Measurements from ENCODE around the gene LMBRD1. TPM values are rescaled to one million over a fixed set of nuclear protein-coding genes. Genes with fewer than 3 reads are reported as not detected.
"Not testable (repeated sequence)": the region's sequence is repeated elsewhere in the genome, so short reads cannot be mapped to it uniquely, and the experiment has no call there.

Gene LMBRD1
- total and polyA plus RNA-seq, 2 experiments from 2014 or later = 14.4 to 24.4 TPM

GRCh38 chr6:69789578-69789977 lies 7.2 kb downstream of the LMBRD1 start:
- H3K36me3 ChIP-seq = peaks cover 11% of the 10 kb centered on the region
- no peaks in the 10 kb centered on the region for H3K9me3 ChIP-seq (ENCODE audit: low read depth)
- DNase-seq (ENCODE audit: low read depth in 1 of 2, low spot score in 1 of 2) = no peak
- H3K4me3 ChIP-seq = no peak overlapping the region
- H3K27me3 ChIP-seq = no peaks in the 10 kb centered on the region
- H3K4me1 ChIP-seq (ENCODE audit: low read depth) = peaks cover 3% of the 10 kb centered on the region
- TF ChIP-seq, protein P1, sequence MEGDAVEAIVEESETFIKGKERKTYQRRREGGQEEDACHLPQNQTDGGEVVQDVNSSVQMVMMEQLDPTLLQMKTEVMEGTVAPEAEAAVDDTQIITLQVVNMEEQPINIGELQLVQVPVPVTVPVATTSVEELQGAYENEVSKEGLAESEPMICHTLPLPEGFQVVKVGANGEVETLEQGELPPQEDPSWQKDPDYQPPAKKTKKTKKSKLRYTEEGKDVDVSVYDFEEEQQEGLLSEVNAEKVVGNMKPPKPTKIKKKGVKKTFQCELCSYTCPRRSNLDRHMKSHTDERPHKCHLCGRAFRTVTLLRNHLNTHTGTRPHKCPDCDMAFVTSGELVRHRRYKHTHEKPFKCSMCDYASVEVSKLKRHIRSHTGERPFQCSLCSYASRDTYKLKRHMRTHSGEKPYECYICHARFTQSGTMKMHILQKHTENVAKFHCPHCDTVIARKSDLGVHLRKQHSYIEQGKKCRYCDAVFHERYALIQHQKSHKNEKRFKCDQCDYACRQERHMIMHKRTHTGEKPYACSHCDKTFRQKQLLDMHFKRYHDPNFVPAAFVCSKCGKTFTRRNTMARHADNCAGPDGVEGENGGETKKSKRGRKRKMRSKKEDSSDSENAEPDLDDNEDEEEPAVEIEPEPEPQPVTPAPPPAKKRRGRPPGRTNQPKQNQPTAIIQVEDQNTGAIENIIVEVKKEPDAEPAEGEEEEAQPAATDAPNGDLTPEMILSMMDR (IDR thresholded peaks at IDR 0.05; ENCODE audit: low read depth, low read length) = no peak
- H3K27ac ChIP-seq = no peak overlapping the region

- H3K9me3 ChIP-seq (ENCODE audit: low read depth); H3K4me1 ChIP-seq (ENCODE audit: low read depth); H3K4me3 ChIP-seq; H3K27ac ChIP-seq; DNase-seq (ENCODE audit: low read depth in 1 of 2, low spot score in 1 of 2); H3K27me3 ChIP-seq: not testable (repeated sequence)
- peaks cover 11% of the 10 kb centered on the region for H3K36me3 ChIP-seq
Observed at GRCh38 chr6:69787436-69787835, 9.4 kb downstream of the LMBRD1 start.

GRCh38 chr6:69785697-69786096 lies 11.1 kb downstream of the LMBRD1 start:
- Histone ChIP-seq H3K4me1 (ENCODE audit: low read depth) (peaks cover 3% of the 10 kb centered on the region), H3K27me3 (no peaks in the 10 kb centered on the region), H3K4me3 (no peak overlapping the region), H3K27ac (no peak overlapping the region), H3K36me3 (peaks cover 11% of the 10 kb centered on the region), H3K9me3 (ENCODE audit: low read depth) (no peaks in the 10 kb centered on the region)
- no peak for DNase-seq (ENCODE audit: low read depth in 1 of 2, low spot score in 1 of 2)
- TF ChIP-seq, protein P1 (IDR thresholded peaks at IDR 0.05; ENCODE audit: low read depth, low read length) = no peak

GRCh38 chr6:69784595-69785377 lies 12.0 kb downstream of the LMBRD1 start:
- Histone ChIP-seq H3K4me3 (no peak overlapping the region), H3K36me3 (peaks cover 8% of the 10 kb centered on the region), H3K9me3 (ENCODE audit: low read depth) (no peaks in the 10 kb centered on the region), H3K27me3 (no peaks in the 10 kb centered on the region), H3K4me1 (ENCODE audit: low read depth) (peaks cover 3% of the 10 kb centered on the region), H3K27ac (no peak overlapping the region)
- DNase-seq (ENCODE audit: low read depth in 1 of 2, low spot score in 1 of 2) = no peak
- TF ChIP-seq, protein P1 (IDR thresholded peaks at IDR 0.05; ENCODE audit: low read depth, low read length) = no peak

DNA sequence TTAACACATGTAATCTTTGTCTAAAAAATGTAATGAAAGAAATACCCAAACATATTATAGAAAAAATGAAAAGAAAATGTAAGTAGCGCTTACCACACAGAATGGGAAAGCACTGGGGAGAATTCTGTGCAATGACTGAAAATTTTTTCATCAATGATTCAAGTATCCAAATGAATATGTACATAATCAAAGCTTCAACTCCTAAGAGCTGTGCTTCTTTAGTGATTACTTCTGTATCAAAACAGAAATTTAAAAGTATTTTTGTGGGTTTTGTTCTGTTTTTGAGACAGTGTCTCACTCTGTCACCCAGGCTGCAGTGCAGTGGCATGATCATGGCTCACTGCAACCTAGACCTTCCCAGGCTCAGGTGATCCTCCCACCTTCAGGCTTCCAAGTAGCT lies 13.7 kb downstream of the LMBRD1 start:
- H3K36me3 ChIP-seq = no peaks in the 10 kb centered on the region
- TF ChIP-seq, protein P1 (IDR thresholded peaks at IDR 0.05; ENCODE audit: low read depth, low read length) = no peak

GRCh38 chr6:69780585-69781178 lies 16.1 kb downstream of the LMBRD1 start:
- H3K36me3 ChIP-seq = no peaks in the 10 kb centered on the region
- no peak overlapping the region for H3K27ac ChIP-seq
- TF ChIP-seq, protein P1 (IDR thresholded peaks at IDR 0.05; ENCODE audit: low read depth, low read length) = no peak
- no peaks in the 10 kb centered on the region for H3K27me3 ChIP-seq
- DNase-seq (ENCODE audit: low read depth in 1 of 2, low spot score in 1 of 2) = no peak
- peaks cover 3% of the 10 kb centered on the region for H3K4me1 ChIP-seq (ENCODE audit: low read depth)
- H3K4me3 ChIP-seq = no peak overlapping the region
- no peaks in the 10 kb centered on the region for H3K9me3 ChIP-seq (ENCODE audit: low read depth)

More for the DNA sequence above, 13.7 kb downstream of the LMBRD1 start:
- H3K9me3 ChIP-seq (ENCODE audit: low read depth) = no peaks in the 10 kb centered on the region
- H3K4me3 ChIP-seq = no peak overlapping the region
- H3K4me1 ChIP-seq (ENCODE audit: low read depth) = peaks cover 3% of the 10 kb centered on the region
- DNase-seq (ENCODE audit: low read depth in 1 of 2, low spot score in 1 of 2) = no peak
- H3K27ac ChIP-seq = no peak overlapping the region
- H3K27me3 ChIP-seq = no peaks in the 10 kb centered on the region

All from cardiac muscle cell (in vitro differentiated cells and primary cell).